T-helper 2 cell treated with Interferon-gamma antibody and Interleukin-4, amounts not matched to agents 5 μg/mL and 100 μg/mL, for 36 hours (primary cell): Measurements from ENCODE around the gene UPP2.

Source experiments
- DNase-seq: peaks from one replicate; pipeline ENCODE4 v3.0.0; 2021; ENCODE audit warnings: low spot score
- H3K27ac Mint-ChIP-seq: one replicate; pipeline ENCODE4 v1.8.0; 2021; ENCODE audit warnings: mild to moderate bottlenecking, mixed read lengths
- H3K27me3 Mint-ChIP-seq: one replicate; pipeline ENCODE4 v1.8.0; 2021; ENCODE audit warnings: low read depth, mixed read lengths
- H3K36me3 Mint-ChIP-seq: one replicate; pipeline ENCODE4 v1.8.0; 2021; ENCODE audit warnings: low read depth, mixed read lengths
- H3K4me1 Mint-ChIP-seq: one replicate; pipeline ENCODE4 v1.8.0; 2021; ENCODE audit warnings: low read depth, mixed read lengths
- H3K4me3 Mint-ChIP-seq: one replicate; pipeline ENCODE4 v1.8.0; 2022; ENCODE audit warnings: mild to moderate bottlenecking, moderate library complexity, mixed read lengths
- H3K9me3 Mint-ChIP-seq: one replicate; pipeline ENCODE4 v1.8.0; 2021; ENCODE audit warnings: mixed read lengths

The UPP2 gene

GRCh38 chr2:158140201-158140600, 38.5 kb downstream of the UPP2 start:
- H3K27me3 Mint-ChIP-seq: peaks cover 4% of the 10 kb centered on the region
- H3K36me3 Mint-ChIP-seq: no peaks in the 10 kb centered on the region
- H3K4me1 Mint-ChIP-seq: peaks cover 2% of the 10 kb centered on the region
- no peaks in the 10 kb centered on the region for H3K9me3 Mint-ChIP-seq
- DNase-seq: no peak
- H3K27ac Mint-ChIP-seq: no peak overlapping the region
- no peak overlapping the region for H3K4me3 Mint-ChIP-seq

DNA sequence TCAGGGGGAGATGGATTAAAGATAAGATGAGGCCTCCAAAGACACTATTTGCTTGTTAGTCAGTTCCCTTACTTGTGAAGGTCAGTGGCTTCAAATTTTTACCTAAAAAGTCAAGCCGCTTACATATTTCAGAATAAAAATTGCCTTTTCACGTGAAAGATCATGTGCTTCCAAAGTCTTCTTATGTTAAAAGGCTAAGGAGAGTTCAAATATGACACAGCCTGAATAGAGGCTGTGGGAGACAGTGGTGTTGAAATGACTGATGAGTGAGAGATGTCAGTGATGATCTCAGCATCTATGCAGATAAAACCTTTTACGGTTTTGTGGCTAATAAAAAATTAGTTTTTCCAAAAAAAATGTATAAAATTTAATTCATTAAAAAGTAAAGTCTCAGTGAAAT, 40.5 kb downstream of the UPP2 start:
- H3K27me3 Mint-ChIP-seq: peaks cover 4% of the 10 kb centered on the region
- no peaks in the 10 kb centered on the region for H3K9me3 Mint-ChIP-seq
- no peak overlapping the region for H3K4me3 Mint-ChIP-seq
- H3K27ac Mint-ChIP-seq: no peak overlapping the region
- peaks cover 2% of the 10 kb centered on the region for H3K4me1 Mint-ChIP-seq
- H3K36me3 Mint-ChIP-seq: no peaks in the 10 kb centered on the region
- DNase-seq: no peak

- H3K4me1 Mint-ChIP-seq: peaks cover 2% of the 10 kb centered on the region
- no peak overlapping the region for H3K4me3 Mint-ChIP-seq
- no peak overlapping the region for H3K27ac Mint-ChIP-seq
- H3K27me3 Mint-ChIP-seq: peaks cover 4% of the 10 kb centered on the region
- H3K9me3 Mint-ChIP-seq: no peaks in the 10 kb centered on the region
- no peaks in the 10 kb centered on the region for H3K36me3 Mint-ChIP-seq
- no peak for DNase-seq
Measured at GRCh38 chr2:158142568-158143332, 41.1 kb downstream of the UPP2 start.

DNA sequence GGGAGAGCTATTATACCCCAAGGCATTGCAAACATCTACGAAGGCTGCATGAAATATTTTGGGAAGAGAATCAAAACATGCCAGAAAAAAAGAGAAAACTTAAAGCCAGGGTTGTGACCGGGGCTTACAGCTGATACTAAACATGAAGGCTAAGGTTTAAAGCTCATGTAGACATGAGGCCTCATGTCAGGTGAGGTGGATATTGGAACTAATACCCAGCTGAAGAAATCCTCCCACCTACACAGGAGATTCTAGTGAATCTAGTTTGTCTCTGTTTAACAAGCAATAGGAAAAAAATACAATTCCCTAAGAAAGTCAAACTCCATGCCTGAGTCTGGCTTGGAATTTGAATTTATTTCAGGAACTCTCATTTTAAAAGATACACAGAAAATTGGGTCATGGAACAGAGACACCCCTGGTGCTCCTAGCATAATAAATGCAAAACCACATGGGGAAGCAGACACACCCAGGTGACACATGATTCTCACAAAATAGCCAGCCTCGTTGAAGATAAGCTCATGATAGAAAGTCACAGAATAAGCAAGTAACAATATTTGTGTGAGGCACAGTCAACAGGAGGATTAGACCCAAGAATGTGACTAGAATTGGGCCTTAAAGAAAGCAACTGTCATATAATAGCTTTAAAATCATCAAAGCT, 42.2 kb downstream of the UPP2 start:
- H3K9me3 Mint-ChIP-seq: no peaks in the 10 kb centered on the region
- no peak for DNase-seq
- no peaks in the 10 kb centered on the region for H3K36me3 Mint-ChIP-seq
- H3K27ac Mint-ChIP-seq: no peak overlapping the region
- H3K4me3 Mint-ChIP-seq: no peak overlapping the region
- H3K27me3 Mint-ChIP-seq: peaks cover 4% of the 10 kb centered on the region
- H3K4me1 Mint-ChIP-seq: peaks cover 2% of the 10 kb centered on the region

DNA sequence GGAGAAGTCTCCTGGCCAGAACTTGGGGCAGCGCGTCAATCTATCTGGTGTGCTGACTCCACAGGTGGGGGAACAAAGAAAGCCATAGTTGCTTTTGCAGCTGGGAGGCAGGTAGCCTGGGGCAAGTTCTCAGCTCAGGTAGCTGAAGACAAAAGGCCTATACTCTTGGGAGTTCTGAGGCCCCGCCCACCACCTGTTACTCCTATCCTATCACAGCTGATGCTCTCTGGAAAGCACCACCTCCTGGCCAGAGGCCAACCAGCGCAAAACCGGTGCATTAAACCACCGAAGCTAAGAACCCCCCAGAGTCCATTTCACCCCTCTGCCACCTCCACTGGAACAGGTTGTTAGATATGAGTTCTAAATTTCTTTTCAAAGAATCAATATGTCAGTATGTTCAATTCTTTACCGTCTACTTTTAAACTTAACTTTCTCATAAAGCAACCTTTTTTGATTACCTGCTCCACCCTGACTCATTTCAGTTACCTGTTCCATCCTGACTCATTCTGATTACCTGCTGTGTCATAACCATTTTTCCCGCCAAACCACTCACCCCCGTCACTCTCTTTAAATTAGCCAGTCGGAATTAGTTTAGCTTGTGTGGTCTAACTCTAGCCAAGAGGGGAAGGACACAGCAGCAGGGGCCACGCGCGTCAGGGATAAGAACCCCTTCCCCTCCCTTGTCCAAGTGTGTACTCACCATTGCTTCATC, 43.4 kb downstream of the UPP2 start:
- DNase-seq: no peak
- Mint-ChIP-seq H3K36me3 (no peaks in the 10 kb centered on the region), H3K9me3 (no peaks in the 10 kb centered on the region), H3K4me3 (no peak overlapping the region), H3K27ac (no peak overlapping the region), H3K4me1 (peaks cover 2% of the 10 kb centered on the region), H3K27me3 (peaks cover 8% of the 10 kb centered on the region)

GRCh38 chr2:158153270-158154015, 51.8 kb downstream of the UPP2 start:
- Mint-ChIP-seq H3K9me3 (no peaks in the 10 kb centered on the region), H3K27me3 (peaks cover 4% of the 10 kb centered on the region), H3K4me3 (no peak overlapping the region), H3K36me3 (no peaks in the 10 kb centered on the region), H3K4me1 (no peaks in the 10 kb centered on the region), H3K27ac (no peak overlapping the region)
- DNase-seq: no peak

GRCh38 chr2:158154596-158154995, 52.9 kb downstream of the UPP2 start:
- H3K27me3 Mint-ChIP-seq: peaks cover 9% of the 10 kb centered on the region
- DNase-seq: no peak
- H3K36me3 Mint-ChIP-seq: no peaks in the 10 kb centered on the region
- no peaks in the 10 kb centered on the region for H3K9me3 Mint-ChIP-seq
- H3K4me1 Mint-ChIP-seq: no peaks in the 10 kb centered on the region
- H3K4me3 Mint-ChIP-seq: no peak overlapping the region
- no peak overlapping the region for H3K27ac Mint-ChIP-seq

GRCh38 chr2:158172719-158173118, 71.0 kb downstream of the UPP2 start:
- no peaks in the 10 kb centered on the region for H3K9me3 Mint-ChIP-seq
- H3K4me1 Mint-ChIP-seq: no peaks in the 10 kb centered on the region
- H3K36me3 Mint-ChIP-seq: no peaks in the 10 kb centered on the region
- H3K27ac Mint-ChIP-seq: no peak overlapping the region
- H3K4me3 Mint-ChIP-seq: no peak overlapping the region
- peaks cover 17% of the 10 kb centered on the region for H3K27me3 Mint-ChIP-seq
- DNase-seq: no peak

- no peak overlapping the region for H3K27ac Mint-ChIP-seq
- no peaks in the 10 kb centered on the region for H3K36me3 Mint-ChIP-seq
- DNase-seq: no peak
- H3K9me3 Mint-ChIP-seq: no peaks in the 10 kb centered on the region
- H3K27me3 Mint-ChIP-seq: peaks cover 20% of the 10 kb centered on the region
- H3K4me1 Mint-ChIP-seq: no peaks in the 10 kb centered on the region
- no peak overlapping the region for H3K4me3 Mint-ChIP-seq
Measured at GRCh38 chr2:158174495-158174894, 72.8 kb downstream of the UPP2 start.

- no peak for DNase-seq
- Mint-ChIP-seq H3K9me3 (no peaks in the 10 kb centered on the region), H3K27me3 (peaks cover 20% of the 10 kb centered on the region), H3K4me3 (no peak overlapping the region), H3K4me1 (no peaks in the 10 kb centered on the region), H3K36me3 (no peaks in the 10 kb centered on the region), H3K27ac (no peak overlapping the region)
Measured at GRCh38 chr2:158174956-158175355, 73.3 kb downstream of the UPP2 start.

DNA sequence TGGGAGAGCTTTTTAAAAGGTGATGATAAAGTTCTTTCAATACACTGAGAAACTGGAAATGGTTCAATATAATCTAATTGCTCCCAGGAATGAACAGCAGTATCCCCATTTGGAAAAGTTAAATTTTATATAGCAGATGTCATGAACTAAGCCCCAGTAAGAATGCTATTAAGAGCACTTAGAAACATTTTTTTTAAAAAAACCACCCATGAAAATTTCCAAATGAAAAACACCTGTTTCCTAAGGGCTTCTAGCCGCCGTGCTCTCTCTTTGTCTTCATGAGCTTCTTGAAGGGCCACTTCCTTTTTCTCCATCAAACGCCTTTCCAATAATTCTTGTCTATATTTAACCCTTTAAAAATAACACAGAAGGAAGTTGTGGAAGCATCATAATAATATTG, 77.0 kb downstream of the UPP2 start:
- H3K27ac Mint-ChIP-seq: no peak overlapping the region
- no peaks in the 10 kb centered on the region for H3K4me1 Mint-ChIP-seq
- no peaks in the 10 kb centered on the region for H3K9me3 Mint-ChIP-seq
- no peak for DNase-seq
- peaks cover 30% of the 10 kb centered on the region for H3K27me3 Mint-ChIP-seq
- no peak overlapping the region for H3K4me3 Mint-ChIP-seq
- no peaks in the 10 kb centered on the region for H3K36me3 Mint-ChIP-seq

GRCh38 chr2:158179660-158180059, 78.0 kb downstream of the UPP2 start:
- DNase-seq: no peak
- H3K27ac Mint-ChIP-seq: no peak overlapping the region
- H3K9me3 Mint-ChIP-seq: no peaks in the 10 kb centered on the region
- H3K4me3 Mint-ChIP-seq: no peak overlapping the region
- H3K36me3 Mint-ChIP-seq: no peaks in the 10 kb centered on the region
- H3K4me1 Mint-ChIP-seq: no peaks in the 10 kb centered on the region
- peaks cover 28% of the 10 kb centered on the region for H3K27me3 Mint-ChIP-seq

- H3K27ac Mint-ChIP-seq: no peak overlapping the region
- no peaks in the 10 kb centered on the region for H3K36me3 Mint-ChIP-seq
- H3K27me3 Mint-ChIP-seq: peaks cover 22% of the 10 kb centered on the region
- H3K9me3 Mint-ChIP-seq: no peaks in the 10 kb centered on the region
- DNase-seq: no peak
- no peaks in the 10 kb centered on the region for H3K4me1 Mint-ChIP-seq
- H3K4me3 Mint-ChIP-seq: no peak overlapping the region
Measured at GRCh38 chr2:158181171-158181570, 79.5 kb downstream of the UPP2 start.
